Measurements from ENCODE around the gene SHISAL1.

- TF ChIP-seq CTCF (IDR thresholded peaks at IDR 0.05; ENCODE audit: extremely low read depth in 1 of 2, insufficient read depth in 1 of 2, low read depth in 1 of 2, low read length in 2 of 2) (no peak), EZH2 (IDR thresholded peaks at IDR 0.05; ENCODE audit: borderline replicate concordance, low read depth, low read length, severe bottlenecking) (no peak), POLR2A (IDR thresholded peaks at IDR 0.05; ENCODE audit: low read depth, low read length) (no peak), POLR2AphosphoS5 (IDR thresholded peaks at IDR 0.05; ENCODE audit: insufficient read depth, low read depth, low read length) (no peak), JUN (IDR thresholded peaks at IDR 0.05; ENCODE audit: borderline replicate concordance, insufficient read depth, insufficient read length, low read depth) (no peak), MAX (IDR thresholded peaks at IDR 0.05; ENCODE audit: insufficient read depth, insufficient read length) (no peak), MYC (IDR thresholded peaks at IDR 0.05; ENCODE audit: low read depth, low read length) (no peak), FOS (IDR thresholded peaks at IDR 0.05; ENCODE audit: borderline replicate concordance, insufficient read depth, low read length) (no peak), GATA2 (IDR thresholded peaks at IDR 0.05; ENCODE audit: insufficient read depth, insufficient read length, low read depth, low read length) (no peak)
These were observed 67.3 kb downstream of the SHISAL1 start for GRCh38 chr22:44245438-44245837.
